NCI-H2107 (cell line): Measurements from ENCODE around the gene TPRX2.
"Not testable (repeated sequence)": the region's sequence is repeated elsewhere in the genome, so short reads cannot be mapped to it uniquely, and the experiment has no call there.

Experiments used
- DNase-seq: peaks from one replicate; lab custom pipeline; 2025; lab: John Stamatoyannopoulos, UW

Gene TPRX2, protein sequence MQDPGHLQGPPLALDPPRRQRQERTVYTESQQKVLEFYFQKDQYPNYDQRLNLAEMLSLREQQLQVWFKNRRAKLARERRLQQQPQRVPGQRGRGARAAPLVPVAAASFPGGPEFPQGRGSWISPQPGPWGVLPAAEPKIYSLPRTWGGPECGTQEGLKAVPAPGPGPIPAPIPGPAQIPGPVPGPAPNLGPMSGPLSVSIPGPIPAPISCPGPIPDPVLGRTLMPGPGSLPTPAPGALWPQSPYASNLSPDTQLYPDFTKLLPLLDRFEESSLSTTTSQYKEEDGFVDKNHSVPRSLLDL

DNA sequence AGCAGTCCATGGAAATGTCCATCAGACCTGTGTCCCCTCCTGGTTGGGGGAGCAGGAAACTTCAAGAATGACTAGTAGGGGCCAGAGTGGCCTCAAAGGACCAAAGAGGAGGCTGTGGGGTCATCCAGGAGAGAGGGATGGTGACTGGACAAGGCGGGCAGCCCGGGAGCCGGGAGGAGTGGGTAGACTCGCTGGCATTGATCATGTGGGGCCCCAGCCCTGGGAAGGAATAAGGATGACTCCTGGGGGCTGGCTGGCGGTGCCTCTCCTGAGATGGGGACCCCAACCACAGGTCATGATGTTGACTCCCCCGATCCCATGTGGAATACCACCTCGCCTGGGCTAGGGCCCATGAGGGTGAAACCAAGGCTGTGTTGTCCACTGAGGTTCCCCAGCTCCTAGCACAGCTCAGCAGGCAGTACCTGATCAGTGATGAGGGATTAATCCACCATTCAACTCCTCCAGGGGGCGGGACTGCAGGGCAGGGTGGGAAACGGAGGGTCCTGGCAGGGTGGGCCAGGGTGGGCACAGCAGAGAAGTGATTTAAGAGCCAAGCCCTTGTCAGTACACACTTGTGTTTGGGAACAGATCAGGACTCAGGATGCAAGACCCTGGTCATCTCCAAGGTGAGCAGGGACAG lies at the start of gene TPRX2:
TPRX2 (plus strand) TSS at position 590 of the 640 bp plus-strand sequence; CDS start at position 602, 12 bp downstream.
- DNase-seq: not testable (repeated sequence)

DNA sequence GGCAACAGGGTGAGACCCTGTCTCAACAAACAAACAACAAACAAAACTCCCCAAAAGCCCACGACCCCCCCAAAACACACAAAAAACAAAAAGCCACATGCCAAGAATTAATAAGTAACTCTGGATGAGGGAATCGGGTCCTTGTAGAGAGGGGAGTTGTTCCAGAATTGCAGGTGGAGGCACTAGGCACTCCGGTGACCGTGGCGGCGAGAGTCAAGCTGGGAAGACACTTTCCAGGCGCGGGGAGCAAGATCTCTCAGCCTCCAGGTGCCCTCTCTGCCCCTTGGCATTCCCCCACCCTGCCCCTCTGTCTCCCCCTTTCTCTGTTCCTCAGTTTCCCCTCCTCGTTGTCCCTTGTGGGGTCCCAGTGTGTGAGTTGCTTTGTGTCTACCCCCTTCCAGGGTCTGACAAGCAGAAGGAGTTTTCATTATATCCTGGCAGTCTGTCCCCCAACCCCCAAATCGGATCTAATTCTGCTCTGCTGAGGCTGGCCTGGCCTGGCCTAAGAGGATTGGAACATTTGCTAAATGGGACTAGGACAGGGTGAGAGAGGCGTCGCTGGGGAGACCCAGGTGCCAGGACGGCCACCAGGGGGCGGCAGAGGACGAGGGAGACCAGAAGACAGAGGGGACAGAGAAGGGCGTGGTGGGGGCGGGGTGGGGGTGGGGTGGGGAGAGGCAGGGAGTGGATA lies 45.6 kb upstream of the TPRX2 start:
- DNase-seq: no peak

GRCh38 chr19:47813995-47814328 lies 45.1 kb upstream of the TPRX2 start:
- DNase-seq: no peak

DNA sequence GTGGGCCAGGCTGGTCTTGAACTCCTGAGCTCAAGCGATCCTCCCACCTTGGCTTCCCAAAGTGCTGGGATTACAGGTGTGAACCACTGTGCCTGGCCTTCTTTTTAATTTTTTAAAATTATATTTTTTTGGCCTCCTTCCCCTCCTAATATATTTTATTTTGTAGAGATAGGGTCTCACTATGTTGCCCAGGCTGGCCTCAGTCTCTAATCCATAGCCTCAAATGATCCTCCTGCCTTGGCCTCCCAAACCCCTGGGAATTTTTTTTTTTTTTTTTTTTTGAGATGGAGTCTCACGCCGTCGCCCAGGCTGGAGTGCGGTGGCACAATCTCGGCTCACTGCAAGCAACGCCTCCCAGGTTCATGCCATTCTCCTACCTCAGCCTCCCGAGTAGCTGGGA lies 42.8 kb upstream of the TPRX2 start:
- DNase-seq: not testable (repeated sequence)

DNA sequence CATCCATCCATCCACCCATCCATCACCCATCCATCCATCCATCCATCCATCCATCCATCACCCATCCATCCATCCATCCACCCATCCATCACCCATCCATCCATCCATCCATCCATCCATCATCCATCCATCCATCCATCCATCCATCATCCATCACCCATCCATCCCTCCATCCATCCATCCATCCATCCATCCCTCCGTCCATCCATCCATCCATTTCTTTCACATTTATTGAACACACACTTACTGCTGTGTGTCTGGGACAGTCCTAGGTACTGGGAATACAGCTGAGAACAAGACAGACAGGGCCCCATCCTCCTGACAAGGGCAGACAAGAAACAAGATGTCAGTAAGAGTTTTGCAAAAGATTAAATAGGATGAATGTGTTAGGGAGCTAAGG lies 40.8 kb upstream of the TPRX2 start:
- not testable (repeated sequence) for DNase-seq

DNA sequence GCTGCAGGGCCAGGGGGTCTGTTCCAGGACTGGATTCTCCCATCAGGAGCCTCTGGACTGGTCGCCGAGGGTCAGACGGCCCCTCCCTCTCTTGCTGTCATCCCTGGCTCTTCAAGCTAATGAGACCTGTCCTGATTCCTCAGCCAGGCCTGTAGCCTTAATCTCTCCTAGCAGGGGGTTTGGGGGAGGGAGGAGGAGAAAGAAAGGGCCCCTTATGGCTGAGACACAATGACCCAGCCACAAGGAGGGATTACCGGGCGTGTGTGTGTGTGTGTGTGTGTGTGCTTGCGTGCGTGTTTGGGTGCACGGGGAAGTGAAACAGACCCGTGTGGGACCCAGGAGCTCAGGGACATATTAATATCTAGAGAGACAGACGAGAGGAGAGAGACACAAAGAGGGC lies 39.2 kb upstream of the TPRX2 start:
- no peak for DNase-seq

- no peak for DNase-seq
Measured at GRCh38 chr19:47820410-47820809, 38.6 kb upstream of the TPRX2 start.

GRCh38 chr19:47821460-47822020 lies 37.5 kb upstream of the TPRX2 start, which contains the start of gene CRX:
TSS of gene CRX (plus strand) at chr19:47821937. CDS start at chr19:47834444, 12,507 bp downstream.
- DNase-seq: no peak

GRCh38 chr19:47824396-47824795 lies 34.6 kb upstream of the TPRX2 start:
- no peak for DNase-seq

DNA sequence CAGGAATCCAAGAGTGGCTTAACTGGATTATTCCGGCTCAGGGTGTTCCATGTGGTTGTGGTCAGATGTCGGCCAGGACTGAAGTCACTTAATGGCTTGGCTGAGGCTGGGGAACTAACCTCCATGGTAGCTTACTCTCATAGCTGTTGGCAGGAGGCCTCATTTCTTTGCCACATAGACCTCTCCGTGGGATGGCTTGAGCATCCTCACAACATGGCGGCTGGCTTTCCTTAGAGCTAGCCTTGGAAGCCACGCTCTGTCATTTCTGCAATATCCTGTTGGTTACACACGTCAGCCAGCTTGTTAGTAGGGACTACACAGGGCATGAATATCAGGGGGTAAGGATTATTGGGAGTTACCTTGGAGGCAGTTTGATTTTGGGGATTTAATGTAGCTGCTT lies 32.2 kb upstream of the TPRX2 start:
- DNase-seq: no peak

- no peak for DNase-seq
Measured at GRCh38 chr19:47832723-47833122, 26.3 kb upstream of the TPRX2 start.

- DNase-seq: no peak
Measured at GRCh38 chr19:47836038-47836437, 23.0 kb upstream of the TPRX2 start.

- no peak for DNase-seq
Measured at GRCh38 chr19:47839411-47839810, 19.6 kb upstream of the TPRX2 start.

DNA sequence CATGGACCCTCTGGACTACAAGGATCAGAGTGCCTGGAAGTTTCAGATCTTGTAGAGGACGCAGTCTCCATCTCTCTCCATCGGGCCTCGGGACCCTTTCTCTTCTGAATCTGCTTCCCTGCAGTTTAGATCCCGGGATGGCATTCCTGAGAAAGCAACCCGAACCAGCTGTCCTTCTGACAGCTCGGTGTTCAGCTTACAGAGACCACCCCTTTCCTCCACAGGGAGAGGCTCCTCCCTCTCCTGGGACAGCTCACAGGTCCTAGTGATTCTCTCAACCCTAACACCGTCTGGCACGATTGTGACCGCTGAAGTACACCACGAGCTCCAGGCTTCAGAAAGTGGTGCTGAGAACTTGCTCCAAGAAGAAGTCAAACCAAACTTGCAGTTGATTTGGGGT lies 19.1 kb upstream of the TPRX2 start:
- DNase-seq: no peak

GRCh38 chr19:47842941-47843340 lies 16.1 kb upstream of the TPRX2 start:
- no peak for DNase-seq

GRCh38 chr19:47848425-47848822 lies 10.6 kb upstream of the TPRX2 start:
- DNase-seq: no peak

DNA sequence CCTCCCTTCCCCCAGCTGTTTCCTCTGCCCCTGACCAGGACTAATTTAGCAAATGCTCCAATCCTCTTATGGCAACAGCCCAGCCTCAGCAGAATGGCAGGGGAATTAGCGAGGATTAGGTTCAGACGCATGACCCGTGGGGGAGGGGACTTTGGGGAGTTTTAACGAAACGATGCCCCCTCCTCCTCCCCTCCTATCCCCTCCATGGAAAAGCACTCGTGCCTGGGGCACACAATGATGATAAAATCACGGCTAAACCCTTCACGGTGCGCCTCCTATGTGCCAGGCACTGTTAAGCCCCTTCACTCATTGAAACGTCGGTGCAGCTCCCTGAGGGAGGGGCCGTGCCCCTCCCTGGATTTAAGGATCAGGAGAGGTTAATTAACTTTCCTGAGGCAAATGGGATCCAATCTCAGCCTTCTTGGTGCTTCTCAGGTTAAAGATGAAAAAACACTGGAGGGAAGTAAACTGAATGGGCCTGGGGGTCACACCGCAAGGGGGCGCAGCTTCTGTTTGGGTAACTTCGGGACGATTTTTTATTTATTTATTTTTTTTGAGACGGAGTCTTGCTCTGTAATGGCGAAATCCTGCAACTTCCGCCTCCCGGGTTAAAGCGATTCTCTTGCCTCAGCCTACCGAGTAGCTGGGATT lies 10.1 kb upstream of the TPRX2 start:
- no peak for DNase-seq

GRCh38 chr19:47853003-47853402 lies 6.0 kb upstream of the TPRX2 start:
- no peak for DNase-seq

- DNase-seq: no peak
Measured at GRCh38 chr19:47854459-47854858, 4.6 kb upstream of the TPRX2 start.

- DNase-seq: not testable (repeated sequence)
Measured at GRCh38 chr19:47858231-47858630, 804 bp upstream of the TPRX2 start.

DNA sequence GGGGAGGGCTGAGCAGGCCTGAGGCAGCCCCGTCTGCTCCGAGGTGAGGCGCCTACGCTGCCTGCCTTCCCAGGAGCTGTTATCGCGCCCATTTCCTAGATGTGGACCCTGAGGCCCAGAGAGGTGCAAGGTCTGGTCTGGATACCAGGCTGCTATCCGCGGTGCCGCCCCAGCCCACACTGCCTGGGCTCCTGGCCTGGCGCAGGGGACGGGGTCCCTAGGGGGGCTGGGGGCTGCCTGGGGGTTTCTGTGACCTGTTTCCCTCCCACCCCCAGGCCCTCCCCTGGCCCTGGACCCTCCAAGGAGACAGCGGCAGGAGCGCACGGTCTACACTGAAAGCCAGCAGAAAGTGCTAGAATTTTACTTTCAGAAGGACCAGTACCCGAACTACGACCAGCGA lies 803 bp downstream of the TPRX2 start:
- not testable (repeated sequence) for DNase-seq

DNA sequence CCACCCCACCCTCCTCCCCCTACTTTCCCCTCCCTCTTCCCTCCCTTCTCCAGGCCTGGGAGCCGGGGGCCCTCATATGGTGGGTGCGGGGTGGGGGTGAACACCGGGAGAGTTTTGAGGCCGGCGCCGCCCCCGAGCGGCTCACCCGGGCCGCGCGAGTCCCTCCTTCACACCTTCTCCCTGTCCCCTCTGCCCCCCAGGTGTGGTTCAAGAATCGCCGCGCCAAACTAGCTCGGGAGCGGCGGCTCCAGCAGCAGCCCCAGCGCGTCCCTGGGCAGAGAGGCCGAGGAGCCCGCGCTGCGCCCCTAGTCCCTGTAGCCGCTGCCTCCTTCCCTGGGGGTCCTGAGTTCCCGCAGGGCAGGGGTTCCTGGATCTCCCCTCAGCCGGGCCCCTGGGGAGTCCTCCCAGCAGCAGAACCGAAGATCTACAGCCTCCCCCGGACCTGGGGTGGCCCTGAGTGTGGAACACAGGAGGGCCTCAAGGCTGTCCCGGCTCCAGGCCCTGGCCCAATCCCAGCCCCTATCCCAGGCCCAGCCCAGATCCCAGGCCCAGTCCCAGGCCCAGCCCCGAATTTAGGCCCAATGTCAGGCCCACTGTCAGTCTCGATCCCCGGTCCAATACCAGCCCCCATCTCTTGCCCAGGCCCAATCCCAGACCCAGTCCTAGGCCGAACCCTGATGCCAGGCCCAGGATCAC lies 1.7 kb downstream of the TPRX2 start:
- no peak for DNase-seq
